GM10847 (cell line): ENCODE measurements around the gene NRM.

Experiments used
- POLR2A ChIP-seq: IDR thresholded peaks from 2 replicates; pipeline ENCODE4 v1.6.1; 2011; ENCODE audit not compliant: insufficient read length; ENCODE audit errors: extremely low read depth

Gene NRM

DNA sequence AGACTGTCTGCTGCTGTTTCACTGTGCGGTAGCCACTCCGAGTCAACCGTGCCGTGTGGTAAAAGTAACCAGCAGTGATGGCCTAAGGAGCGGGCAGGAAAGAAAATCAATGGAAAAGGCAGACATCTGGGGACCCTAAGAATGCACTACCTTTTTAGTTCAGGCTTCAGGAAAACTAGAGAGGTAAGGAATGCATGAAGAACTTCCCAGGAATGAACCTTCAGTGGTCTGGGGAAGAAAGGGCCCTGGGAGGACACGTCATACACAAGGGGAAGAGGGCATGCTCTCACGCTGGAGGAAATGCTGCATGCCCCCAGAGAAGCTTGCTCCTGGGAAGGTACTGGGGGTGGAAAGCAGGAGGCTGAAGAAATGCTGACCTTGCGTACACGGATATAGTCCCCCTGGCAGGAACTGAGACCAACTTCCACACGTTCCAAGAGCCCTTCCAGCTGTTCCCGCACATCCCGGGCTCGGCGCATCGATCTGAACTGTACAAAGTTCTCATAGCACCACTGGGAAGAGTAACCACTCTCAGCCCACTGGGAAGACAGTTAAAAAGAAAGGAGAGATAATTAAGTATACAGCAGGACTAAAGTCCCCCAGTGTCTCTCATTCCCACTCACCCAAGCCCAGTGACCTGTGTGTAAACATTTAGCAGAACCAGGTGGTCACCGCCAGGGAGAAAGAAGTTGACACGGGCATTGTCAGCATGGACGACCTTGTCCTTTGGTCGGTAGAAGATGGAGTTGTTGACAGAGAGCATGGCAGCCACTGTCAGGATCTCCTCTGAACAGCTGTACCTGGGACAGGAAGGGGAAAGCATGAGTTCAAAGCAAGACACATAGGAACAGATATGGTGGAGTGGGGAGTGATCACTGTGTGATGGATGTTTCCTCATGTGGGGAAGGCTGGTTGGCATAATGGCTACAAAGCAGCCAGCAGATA, 35.7 kb downstream of the NRM start:
- no peak for TF ChIP-seq POLR2A

DNA sequence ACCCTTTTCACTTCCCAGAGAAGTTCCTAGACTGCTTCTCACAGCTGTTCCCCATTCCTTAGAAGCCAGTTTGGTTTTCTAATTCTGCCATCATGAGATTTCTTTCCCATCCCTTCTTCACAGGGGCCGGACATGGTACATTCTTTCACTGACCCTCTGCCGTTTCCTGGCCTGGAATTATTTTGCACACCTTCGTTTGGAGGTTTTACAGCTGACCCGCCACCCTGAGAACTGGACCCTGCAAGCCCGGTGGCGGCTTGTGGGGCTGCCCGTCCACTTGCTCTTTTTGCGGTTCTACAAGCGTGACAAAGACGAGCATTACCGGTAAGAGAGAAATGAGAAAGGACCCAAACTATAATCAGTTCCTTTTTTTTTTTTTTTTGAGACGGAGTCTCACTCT, 39.6 kb downstream of the NRM start:
- TF ChIP-seq POLR2A: no peak

DNA sequence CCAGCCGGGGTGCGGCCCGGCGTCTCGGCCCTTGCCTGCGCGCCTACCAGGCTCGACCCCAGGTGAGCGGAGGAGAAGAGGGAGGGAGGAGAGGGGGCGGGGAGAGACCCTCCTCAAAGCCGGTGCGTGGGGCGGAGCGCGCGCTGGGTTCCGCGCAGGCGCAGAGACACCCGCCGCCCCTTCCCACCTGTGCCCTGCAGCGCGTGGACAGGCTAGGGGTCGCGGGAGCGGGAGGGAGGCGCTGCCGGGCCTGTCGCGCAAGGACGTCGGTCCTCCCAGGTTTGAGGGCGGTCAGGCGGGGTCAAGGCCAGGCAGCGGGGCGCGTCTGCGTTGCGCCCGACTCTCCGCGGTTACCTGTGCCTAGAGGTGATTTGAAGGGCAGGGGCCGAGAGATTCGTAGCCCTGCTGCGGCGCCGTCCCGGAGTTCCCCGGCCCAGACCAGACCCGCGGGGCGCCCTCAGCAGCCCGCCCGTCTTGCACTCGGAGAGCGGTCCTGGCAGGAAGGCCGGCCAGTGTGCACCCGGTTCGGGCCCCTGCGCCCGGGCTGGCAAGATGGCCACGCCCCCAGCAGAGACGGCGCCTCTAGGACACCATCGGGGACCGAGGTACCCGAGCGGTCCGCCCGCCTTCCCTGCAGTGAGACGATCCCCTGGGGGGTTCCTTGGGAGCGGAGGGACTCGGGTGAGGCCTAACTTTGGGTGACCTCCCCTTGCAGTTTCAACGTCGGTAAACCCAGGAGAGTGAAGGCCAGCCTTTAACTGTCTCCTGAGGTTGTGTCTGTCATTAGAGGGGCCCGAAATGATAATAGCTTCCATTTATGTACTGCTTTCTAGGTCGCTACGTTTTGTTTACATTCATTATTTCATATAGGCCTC, 43.3 kb downstream of the NRM start:
- TF ChIP-seq POLR2A: peak; percentile 44

DNA sequence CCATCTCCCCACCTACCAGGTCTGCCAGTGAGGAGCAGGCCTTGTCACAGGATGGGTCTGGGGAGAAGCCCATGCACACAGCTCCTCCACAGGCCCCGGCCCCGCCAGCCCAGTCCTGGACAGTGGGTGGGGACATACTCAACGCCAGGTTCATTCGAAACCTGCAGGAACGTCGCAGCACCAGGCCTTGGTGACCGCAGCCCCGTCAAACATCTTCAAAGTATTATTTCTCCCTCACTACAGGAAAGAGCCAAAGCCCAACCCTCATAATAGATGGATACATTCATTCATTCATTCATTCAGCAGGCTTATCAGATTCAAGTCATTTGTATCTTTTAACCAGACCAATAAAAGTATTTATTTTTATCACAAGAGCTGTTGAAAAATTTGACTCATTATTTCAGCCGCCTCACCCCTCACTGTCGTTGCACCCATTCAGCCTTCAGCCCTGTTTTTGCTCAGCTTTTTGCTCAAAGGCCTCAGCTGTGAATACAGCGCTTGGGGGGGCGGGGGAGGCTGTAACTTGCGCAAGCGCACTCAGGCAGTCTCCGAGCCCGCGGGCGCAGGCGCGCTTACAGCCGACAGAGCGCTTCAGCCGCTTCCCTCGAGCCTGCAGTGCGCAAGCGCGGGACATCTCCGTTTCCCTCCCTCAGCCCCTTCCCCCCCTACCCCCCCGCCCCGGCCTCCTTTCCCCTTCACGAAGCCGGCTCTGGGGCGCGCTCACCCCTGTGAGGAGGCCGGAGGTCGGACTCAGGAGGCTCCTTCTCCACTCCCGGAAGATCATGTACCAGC, 44.1 kb downstream of the NRM start, which contains the start of gene C6orf136:
TSS of gene C6orf136 (plus strand) at position 684 of the 792 bp plus-strand sequence. CDS start at position 783, 99 bp downstream.
- no peak for TF ChIP-seq POLR2A

DNA sequence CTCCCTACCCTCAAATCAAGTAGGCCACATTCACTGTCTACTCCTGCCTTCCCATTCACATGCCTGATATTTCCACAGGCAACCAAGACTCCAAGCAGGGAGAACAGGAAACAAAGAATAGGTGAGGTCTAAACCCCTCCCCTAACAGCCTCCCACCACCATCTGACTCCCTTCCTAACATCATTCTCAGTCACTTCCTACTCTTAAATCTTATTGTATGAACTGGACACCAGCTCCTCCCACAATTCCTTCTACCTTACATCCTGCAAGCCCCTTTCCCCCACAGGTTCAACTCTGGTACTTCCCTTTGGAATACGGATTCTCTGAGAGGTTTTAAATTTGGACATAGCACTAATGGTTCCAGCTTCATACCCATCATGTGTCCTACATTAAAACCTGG, 44.8 kb downstream of the NRM start:
- TF ChIP-seq POLR2A: no peak

DNA sequence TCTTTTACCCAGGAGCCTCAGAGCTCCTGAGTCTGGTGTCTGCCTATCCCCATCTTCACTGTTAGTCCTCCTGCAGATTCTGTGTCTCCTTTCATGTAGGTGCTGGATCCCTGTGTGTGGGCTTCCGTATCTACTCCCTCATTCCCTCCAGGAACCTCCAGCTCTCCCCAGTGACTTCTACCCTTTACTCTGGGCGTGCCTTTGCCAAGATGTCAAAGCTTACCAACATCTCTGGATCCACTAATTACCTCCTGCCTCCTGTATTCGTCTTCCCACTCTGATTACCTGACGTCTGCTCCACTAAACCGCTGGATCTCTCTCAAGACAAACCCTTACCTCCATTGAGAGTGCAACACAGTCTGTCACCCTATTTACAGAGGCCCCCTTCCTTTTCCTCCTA, 46.0 kb downstream of the NRM start:
- TF ChIP-seq POLR2A: no peak

DNA sequence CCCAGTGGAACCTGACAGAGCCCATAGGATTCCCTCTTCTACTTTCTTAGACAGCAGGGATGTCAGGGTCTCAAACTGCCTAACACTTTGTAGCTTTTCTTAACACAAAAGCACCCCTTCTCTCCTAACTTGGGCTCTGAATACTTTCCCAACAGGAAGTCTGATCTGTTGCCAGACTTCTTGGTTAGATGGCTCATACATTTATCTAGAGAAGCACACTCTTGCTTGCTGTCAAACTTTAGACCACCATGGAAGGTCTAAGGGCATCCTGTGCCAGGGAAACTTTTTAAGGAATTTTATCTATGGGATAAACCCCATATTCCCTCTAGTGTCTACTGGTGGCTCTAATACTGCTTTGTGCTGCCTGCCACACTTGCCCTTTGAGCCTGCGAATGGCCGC, 47.1 kb downstream of the NRM start:
- TF ChIP-seq POLR2A: no peak

DNA sequence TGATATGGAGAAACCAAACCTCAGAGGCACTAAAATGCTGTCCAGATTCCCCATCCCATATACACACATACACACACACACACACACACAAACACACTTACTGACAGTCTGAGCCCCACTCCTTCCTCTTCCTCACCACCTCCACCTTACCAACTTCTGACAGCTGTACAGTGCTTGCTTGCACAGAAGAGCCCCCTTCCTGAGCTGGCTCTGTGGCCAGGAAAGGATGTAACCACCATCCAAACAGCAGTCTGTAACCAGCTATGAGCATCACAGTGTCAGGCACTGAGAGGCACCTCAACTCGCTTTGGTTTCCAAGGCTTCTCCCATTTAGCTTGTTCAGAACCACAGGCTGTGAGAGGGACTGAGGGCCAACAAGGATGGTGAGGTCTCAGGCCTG, 49.7 kb downstream of the NRM start:
- TF ChIP-seq POLR2A: no peak

DNA sequence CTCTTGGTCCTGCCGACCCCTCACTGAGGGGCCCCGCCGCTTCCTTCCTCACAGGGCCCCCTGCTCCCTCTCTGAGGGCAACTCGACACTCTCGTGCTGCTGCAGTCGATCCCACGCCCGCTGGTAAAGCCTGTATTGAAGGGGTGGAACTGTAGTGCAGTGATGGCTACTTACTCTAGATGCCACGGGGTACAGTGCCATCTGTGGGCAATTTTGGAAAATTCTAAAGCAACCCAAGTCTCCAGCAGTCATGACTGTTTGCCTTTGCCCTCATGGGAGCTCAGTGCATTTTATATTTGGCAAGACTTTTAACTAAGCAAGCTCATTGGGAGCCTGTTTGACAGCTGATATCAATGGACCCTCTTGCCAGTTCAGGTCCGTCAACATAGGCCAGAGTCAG, 50.3 kb downstream of the NRM start:
- TF ChIP-seq POLR2A: no peak
